HCEC 1CT (cell line): Measurements from ENCODE around the gene TEX19.
"Not testable (repeated sequence)": the region's sequence is repeated elsewhere in the genome, so short reads cannot be mapped to it uniquely, and the experiment has no call there.

ENCODE experiments used
- DNase-seq: peaks from one replicate; pipeline ENCODE4 v3.0.0-alpha.2; 2017

The TEX19 gene

GRCh38 chr17:82378741-82379021, 19.6 kb downstream of the TEX19 start:
- no peak for DNase-seq

GRCh38 chr17:82380860-82381702, 22.0 kb downstream of the TEX19 start:
- DNase-seq: no peak

GRCh38 chr17:82381703-82382009, 22.6 kb downstream of the TEX19 start:
- not testable (repeated sequence) for DNase-seq

- not testable (repeated sequence) for DNase-seq
Measured at GRCh38 chr17:82382220-82382932, 23.3 kb downstream of the TEX19 start.

- no peak for DNase-seq
Measured at GRCh38 chr17:82382933-82383255, 23.8 kb downstream of the TEX19 start.

- DNase-seq: no peak
Measured at GRCh38 chr17:82383411-82383810, 24.4 kb downstream of the TEX19 start.

GRCh38 chr17:82384051-82384729, 25.1 kb downstream of the TEX19 start:
- no peak for DNase-seq

GRCh38 chr17:82384730-82385481, 25.9 kb downstream of the TEX19 start:
- DNase-seq: peak; percentile 47

GRCh38 chr17:82385559-82386254, 26.7 kb downstream of the TEX19 start:
- no peak for DNase-seq

GRCh38 chr17:82386255-82386831, 27.3 kb downstream of the TEX19 start:
- DNase-seq: no peak

- no peak for DNase-seq
Measured at GRCh38 chr17:82386881-82387704, 28.0 kb downstream of the TEX19 start.

GRCh38 chr17:82387705-82388106, 28.7 kb downstream of the TEX19 start:
- no peak for DNase-seq

GRCh38 chr17:82388223-82388921, 29.3 kb downstream of the TEX19 start:
- no peak for DNase-seq

GRCh38 chr17:82388922-82389283, 29.9 kb downstream of the TEX19 start:
- no peak for DNase-seq

- DNase-seq: no peak
Measured at GRCh38 chr17:82389379-82389778, 30.3 kb downstream of the TEX19 start.

- DNase-seq: no peak
Measured at GRCh38 chr17:82390015-82390859, 31.2 kb downstream of the TEX19 start.

- no peak for DNase-seq
Measured at GRCh38 chr17:82390860-82391435, 31.9 kb downstream of the TEX19 start.

- no peak for DNase-seq
Measured at GRCh38 chr17:82391496-82392066, 32.5 kb downstream of the TEX19 start.

GRCh38 chr17:82392209-82392920, 33.3 kb downstream of the TEX19 start:
- no peak for DNase-seq
